ENCODE measurements around the gene SOX10.

- no peak for TF ChIP-seq CTCF (IDR thresholded peaks at IDR 0.05)
- TF ChIP-seq POLR2A (IDR thresholded peaks at IDR 0.05) = no peak
Observed at GRCh38 chr22:37967637-37968451, 16.5 kb downstream of the SOX10 start.
